Measurements from ENCODE around the gene ARHGAP24. TPM values are rescaled to one million over a fixed set of nuclear protein-coding genes. Genes with fewer than 3 reads are reported as not detected.

ARHGAP24 gene
- polyA plus RNA-seq, 3 donors: 12.5 to 32.0 (median 18.8) TPM

- H3K9me3 Mint-ChIP-seq: no peaks in the 10 kb centered on the region
- H3K36me3 Mint-ChIP-seq: peaks cover 0 to 2% of the 10 kb centered on the region in 2 donors
- intact Hi-C loops (cut with micrococcal nuclease): no loop called here
- H3K27me3 ChIP-seq (ENCODE audit: control insufficient read depth in 2 of 2, insufficient read depth in 2 of 2, low read length in 2 of 2): no peaks in the 10 kb centered on the region
- peaks cover 7% of the 10 kb centered on the region for H3K4me1 Mint-ChIP-seq
- H3K9ac ChIP-seq (ENCODE audit: insufficient read depth, low read length, poor library complexity, severe bottlenecking): no peak overlapping the region
- H3K9me3 ChIP-seq (replicated peaks in 1 of 2; ENCODE audit: control insufficient read depth in 1 of 2, insufficient read depth in 1 of 2, low read length in 2 of 2): no peaks in the 10 kb centered on the region
- H3K27ac ChIP-seq (ENCODE audit: low read depth in 1 of 2, low read length in 2 of 2): no peak overlapping the region
- no peaks in the 10 kb centered on the region for H3K36me3 ChIP-seq (replicated peaks in 1 of 2; ENCODE audit: control insufficient read depth in 1 of 2, insufficient read depth in 2 of 2, low read length in 2 of 2)
- no peak for DNase-seq
- H3K79me2 ChIP-seq (ENCODE audit: insufficient read depth, low read length): no peaks in the 10 kb centered on the region
- H3K27me3 Mint-ChIP-seq (ENCODE audit: low read depth in 3 of 3): no peaks in the 10 kb centered on the region
- no peak overlapping the region for H3K4me2 ChIP-seq (replicated peaks; ENCODE audit: extremely low read depth, low read length, poor library complexity, severe bottlenecking)
- WGBS (ENCODE audit: insufficient coverage): 97% methylated on average over 5 of the region's 6 CpGs
- no peak overlapping the region for H2AFZ ChIP-seq (ENCODE audit: insufficient read depth, low read depth, low read length, poor library complexity, severe bottlenecking)
- TF ChIP-seq, protein P1, sequence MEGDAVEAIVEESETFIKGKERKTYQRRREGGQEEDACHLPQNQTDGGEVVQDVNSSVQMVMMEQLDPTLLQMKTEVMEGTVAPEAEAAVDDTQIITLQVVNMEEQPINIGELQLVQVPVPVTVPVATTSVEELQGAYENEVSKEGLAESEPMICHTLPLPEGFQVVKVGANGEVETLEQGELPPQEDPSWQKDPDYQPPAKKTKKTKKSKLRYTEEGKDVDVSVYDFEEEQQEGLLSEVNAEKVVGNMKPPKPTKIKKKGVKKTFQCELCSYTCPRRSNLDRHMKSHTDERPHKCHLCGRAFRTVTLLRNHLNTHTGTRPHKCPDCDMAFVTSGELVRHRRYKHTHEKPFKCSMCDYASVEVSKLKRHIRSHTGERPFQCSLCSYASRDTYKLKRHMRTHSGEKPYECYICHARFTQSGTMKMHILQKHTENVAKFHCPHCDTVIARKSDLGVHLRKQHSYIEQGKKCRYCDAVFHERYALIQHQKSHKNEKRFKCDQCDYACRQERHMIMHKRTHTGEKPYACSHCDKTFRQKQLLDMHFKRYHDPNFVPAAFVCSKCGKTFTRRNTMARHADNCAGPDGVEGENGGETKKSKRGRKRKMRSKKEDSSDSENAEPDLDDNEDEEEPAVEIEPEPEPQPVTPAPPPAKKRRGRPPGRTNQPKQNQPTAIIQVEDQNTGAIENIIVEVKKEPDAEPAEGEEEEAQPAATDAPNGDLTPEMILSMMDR (IDR thresholded peaks at IDR 0.05): no peak
- no peak overlapping the region for H3K4me3 ChIP-seq (replicated peaks in 1 of 3; ENCODE audit: low read depth in 2 of 3, low read length in 3 of 3)
- no peak overlapping the region for H3K4me3 Mint-ChIP-seq
- H3K27ac Mint-ChIP-seq: peak overlapping the region in 1 of 7 donors; percentile 16
- H4K20me1 ChIP-seq (ENCODE audit: insufficient read depth, low read length): peaks cover 67% of the 10 kb centered on the region
- H3K4me1 ChIP-seq (ENCODE audit: control insufficient read depth in 1 of 2, insufficient read depth in 2 of 2, low read length in 2 of 2): no peaks in the 10 kb centered on the region
These were observed 360.0 kb downstream of the ARHGAP24 start for GRCh38 chr4:85834934-85835333.

GRCh38 chr4:85836588-85837438, 361.9 kb downstream of the ARHGAP24 start:
- intact Hi-C loops (cut with micrococcal nuclease): no loop called here
- no peaks in the 10 kb centered on the region for H3K79me2 ChIP-seq (ENCODE audit: insufficient read depth, low read length)
- H3K27ac Mint-ChIP-seq: peak overlapping the region in 2 of 7 donors; percentile 8 to 16

More at GRCh38 chr4:85836588-85837438, 361.9 kb downstream of the ARHGAP24 start:
- H3K9me3 ChIP-seq (replicated peaks in 1 of 2; ENCODE audit: control insufficient read depth in 1 of 2, insufficient read depth in 1 of 2, low read length in 2 of 2): no peaks in the 10 kb centered on the region
- no peak overlapping the region for H3K27ac ChIP-seq (ENCODE audit: low read depth in 1 of 2, low read length in 2 of 2)
- no peaks in the 10 kb centered on the region for H3K36me3 Mint-ChIP-seq
- no peak overlapping the region for H3K4me2 ChIP-seq (replicated peaks; ENCODE audit: extremely low read depth, low read length, poor library complexity, severe bottlenecking)
- H3K27me3 Mint-ChIP-seq (ENCODE audit: low read depth in 3 of 3): peaks cover 0 to 1% (median 0%) of the 10 kb centered on the region in 3 donors
- no peak overlapping the region for H3K9ac ChIP-seq (ENCODE audit: insufficient read depth, low read length, poor library complexity, severe bottlenecking)
- H3K4me3 ChIP-seq (replicated peaks in 1 of 3; ENCODE audit: low read depth in 2 of 3, low read length in 3 of 3): no peak overlapping the region
- H3K27me3 ChIP-seq (ENCODE audit: control insufficient read depth in 2 of 2, insufficient read depth in 2 of 2, low read length in 2 of 2): no peaks in the 10 kb centered on the region
- H3K4me3 Mint-ChIP-seq: no peak overlapping the region
- H2AFZ ChIP-seq (ENCODE audit: insufficient read depth, low read depth, low read length, poor library complexity, severe bottlenecking): no peak overlapping the region
- no CpG with 5 or more reads among the region's 3 CpGs for WGBS (ENCODE audit: insufficient coverage)
- H4K20me1 ChIP-seq (ENCODE audit: insufficient read depth, low read length): peaks cover 55% of the 10 kb centered on the region
- H3K9me3 Mint-ChIP-seq: no peaks in the 10 kb centered on the region
- TF ChIP-seq, protein P1 (IDR thresholded peaks at IDR 0.05): no peak
- no peaks in the 10 kb centered on the region for H3K36me3 ChIP-seq (replicated peaks in 1 of 2; ENCODE audit: control insufficient read depth in 1 of 2, insufficient read depth in 2 of 2, low read length in 2 of 2)
- DNase-seq: no peak
- peaks cover 0 to under 1% of the 10 kb centered on the region in 2 donors for H3K4me1 ChIP-seq (ENCODE audit: control insufficient read depth in 1 of 2, insufficient read depth in 2 of 2, low read length in 2 of 2)
- H3K4me1 Mint-ChIP-seq: peaks cover 7% of the 10 kb centered on the region

All from CD14-positive monocyte (primary cell).